ENCODE data around the gene SRGN.

Gene SRGN

DNA sequence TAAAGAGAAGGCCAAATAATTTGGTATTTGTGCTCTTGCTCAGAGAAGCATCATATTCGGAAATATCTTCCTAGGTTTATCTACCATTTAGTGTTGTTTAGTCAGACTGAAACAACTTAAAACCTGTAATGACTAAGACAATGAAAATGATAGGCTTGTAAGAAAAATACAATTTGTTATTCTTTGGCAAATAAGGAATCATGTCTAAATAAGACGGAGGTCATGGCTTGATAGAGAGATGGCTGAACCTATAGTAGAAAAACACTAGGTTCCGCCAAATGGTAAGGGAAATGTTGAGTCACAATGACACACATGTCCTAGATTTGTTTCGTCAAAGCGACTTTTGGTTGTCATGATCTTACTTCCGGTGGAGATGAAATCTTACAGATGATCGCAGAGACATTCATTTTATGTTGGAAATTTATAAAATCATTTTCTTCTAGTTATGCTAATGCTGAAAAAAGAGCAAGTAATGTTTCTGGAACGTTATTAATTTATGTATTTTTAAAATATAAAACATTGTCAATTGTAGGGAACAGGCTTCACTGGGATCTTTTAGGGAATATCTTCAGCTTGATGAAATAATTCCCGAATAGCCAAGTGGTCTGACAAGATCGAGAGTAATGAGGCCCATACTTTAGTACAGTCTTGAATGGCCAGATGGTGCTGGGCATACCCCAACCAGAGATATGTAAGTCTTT lies 1.0 kb downstream of the SRGN start:
- in situ Hi-C loops (cut with HindIII; ENCODE audit: low sequenced_read_pairs), result no loop called here

DNA sequence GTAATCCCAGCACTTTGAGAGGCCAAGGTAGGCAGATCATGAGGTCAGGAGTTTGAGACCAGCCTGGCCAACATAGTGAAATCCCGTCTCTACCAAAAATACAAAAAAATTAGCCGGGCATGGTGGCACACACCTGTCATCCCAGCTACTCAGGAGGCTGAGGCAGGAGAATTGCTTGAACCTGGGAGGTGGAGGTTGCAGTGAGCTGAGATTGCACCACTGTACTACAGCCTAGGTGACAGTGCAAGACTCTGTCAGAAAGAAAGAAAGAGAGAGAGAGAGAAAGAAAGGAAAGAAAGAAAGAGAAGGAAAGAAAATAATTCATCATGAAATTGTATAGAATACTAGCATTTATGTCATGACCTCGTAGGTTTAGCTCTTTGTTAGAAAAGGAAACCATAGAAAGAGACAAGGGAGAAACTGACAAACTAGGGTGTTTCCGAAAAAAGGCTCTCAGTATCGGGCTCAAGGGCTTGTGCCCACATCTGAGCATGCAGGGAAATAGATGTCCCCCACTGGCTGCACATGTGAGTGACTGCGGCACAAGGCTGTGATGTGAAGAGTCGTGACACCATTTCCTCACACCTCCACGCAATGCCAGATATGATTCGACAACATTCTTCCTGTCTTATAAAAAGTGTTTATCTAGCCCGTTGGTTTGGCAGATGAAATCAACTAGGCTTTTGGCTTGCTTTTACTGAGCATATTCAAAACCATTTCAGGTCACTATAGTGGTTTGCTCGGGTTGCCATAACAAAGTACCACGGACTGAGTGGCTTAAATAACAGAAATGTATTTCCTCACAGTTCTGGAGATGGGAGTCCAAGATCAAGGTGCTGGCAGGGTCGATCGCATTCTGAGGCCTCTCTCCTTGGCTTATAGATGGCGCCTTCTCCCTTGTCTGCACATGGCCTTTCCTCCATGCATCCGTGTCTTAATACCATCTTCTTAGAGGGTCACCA lies 2.0 kb downstream of the SRGN start:
- in situ Hi-C loops (cut with HindIII; ENCODE audit: low sequenced_read_pairs), result no loop called here

DNA sequence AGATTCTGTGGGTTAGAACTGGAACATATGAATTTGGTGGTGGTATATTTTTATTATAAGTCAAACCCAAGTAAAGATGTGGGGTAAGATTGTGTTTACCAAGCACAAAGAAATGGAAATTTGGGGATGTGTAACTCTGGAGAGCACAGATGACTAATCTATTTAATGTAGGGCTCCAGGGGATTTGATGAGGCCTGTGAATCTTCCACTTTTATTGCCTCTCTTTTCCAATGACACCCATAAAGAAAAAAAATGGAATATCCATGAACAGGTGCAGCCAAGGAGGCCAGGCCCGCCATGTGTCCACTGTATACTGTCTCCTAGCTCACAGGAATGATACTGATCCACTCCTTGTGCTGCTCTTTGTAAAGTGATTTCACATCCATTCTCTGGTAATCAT lies 2.8 kb downstream of the SRGN start:
- in situ Hi-C loops (cut with HindIII; ENCODE audit: low sequenced_read_pairs), result no loop called here

DNA sequence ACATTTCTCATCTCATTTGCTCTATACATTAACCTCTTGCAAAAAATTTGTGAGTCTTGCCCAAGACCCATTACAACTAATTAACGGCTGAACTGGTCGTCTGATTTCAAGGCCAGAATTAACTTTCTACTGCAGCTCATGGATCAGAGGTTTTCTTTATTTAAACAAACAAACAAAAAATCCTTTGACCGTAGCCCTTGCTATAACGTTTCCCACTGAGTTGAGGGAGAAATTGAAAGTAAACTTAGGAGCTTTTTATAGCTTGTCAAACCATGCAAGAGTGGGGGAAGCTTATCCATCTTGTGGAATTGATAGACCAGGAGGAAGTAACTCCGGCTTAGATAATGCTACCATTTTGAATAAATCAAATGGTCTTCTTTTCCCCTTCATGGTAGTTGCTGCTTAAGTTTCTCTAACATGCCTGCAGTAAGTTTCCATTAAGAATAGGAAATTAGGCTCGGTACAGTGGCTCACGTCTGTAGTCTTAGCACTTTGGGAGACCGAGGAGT lies 3.3 kb downstream of the SRGN start:
- in situ Hi-C loops (cut with HindIII; ENCODE audit: low sequenced_read_pairs), result no loop called here

DNA sequence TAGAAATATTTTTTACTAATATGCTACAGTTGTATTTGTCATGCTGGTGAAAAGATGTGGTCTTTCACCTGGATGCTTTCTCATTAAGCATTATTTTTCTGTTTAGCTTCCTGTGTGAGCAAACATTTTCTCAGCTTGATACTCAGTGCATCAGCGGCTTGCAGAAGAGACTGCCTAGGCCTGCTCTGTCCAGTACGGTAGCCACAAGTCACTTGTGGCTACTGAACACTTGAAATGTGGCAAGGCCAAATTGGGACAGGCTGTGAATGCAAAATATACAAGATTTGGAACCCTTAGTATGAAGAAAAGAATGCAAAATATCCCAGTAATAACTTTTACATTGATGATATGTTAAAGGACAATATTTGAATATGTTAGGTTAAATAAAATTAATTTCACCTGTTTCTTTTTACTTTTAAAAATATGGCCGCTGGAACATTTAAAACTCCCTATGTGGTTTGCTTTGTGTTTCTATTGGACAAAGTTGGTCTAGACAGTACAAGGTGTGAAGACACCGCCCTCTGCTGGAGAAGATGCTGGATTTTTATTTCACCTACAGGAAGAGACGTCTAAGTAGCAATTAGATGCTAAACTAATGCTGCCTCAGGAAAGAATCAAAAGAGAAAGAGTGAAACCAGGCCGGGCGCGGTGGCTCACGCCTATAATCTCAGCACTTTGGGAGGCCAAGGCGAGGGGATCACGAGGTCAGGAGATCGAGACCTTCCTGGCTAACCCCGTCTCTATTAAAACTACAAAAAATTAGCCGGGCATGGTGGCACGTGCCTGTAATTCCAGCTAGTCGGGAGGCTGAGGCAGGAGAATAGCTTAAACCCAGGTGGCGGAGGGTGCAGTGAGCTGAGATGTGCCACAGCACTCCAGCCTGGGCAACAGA lies 5.3 kb downstream of the SRGN start:
- in situ Hi-C loops (cut with HindIII; ENCODE audit: low sequenced_read_pairs), result no loop called here

DNA sequence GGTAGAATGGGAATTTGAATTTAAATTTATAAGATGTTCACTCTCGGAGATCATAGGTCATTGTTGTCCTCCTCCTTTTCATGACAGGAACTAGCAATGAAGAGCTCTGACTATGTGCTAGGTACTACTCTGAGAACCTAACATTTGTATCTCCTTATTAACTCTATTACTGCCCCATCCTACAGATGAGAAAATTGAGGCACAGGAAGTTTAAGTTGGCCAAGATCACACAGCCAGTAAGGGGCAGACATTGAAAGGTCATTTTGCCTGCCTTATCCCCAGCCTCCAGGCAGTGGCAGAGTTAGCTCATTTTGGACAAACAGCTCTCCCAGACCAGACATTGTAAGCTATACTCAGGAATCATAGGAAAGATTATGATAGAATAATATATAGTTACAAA lies 6.0 kb downstream of the SRGN start:
- in situ Hi-C loops (cut with HindIII; ENCODE audit: low sequenced_read_pairs), result no loop called here

DNA sequence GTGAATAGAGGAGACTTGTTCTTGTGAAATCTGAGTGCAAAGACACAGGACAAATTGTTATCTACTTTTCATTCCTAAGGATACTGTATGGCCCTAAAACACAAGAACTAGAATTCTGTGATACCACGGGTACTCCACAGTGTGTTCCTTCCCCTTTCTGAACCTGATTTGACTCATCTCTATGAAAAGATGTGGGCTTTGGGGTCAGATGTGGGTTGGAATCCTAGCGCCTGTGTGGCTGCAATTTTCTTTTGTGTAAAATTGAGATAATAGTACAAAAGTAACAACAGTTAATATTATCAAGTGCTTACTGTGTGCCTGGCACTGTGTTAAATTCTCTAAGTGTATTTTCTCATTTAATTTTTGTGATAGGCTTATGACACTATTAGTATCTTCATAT lies 8.1 kb downstream of the SRGN start:
- in situ Hi-C loops (cut with HindIII; ENCODE audit: low sequenced_read_pairs), result no loop called here

DNA sequence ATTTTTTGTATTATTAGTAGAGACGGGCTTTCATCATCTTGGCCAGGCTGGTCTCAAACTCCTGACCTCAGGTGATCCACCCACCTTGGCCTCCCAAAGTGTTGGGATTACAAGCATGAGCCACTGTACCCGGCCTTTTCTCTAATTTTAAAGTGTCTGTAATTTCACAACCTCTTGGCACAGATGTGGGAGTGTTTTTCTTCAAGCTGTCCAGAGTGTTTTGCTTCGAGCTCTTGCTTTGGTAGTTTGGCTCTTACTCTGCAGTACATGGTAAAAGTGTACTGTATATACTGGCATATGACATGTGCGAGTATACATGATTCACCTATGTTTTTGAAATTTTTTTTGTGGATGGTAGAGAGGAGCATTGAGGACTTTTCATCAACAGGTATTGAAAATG lies 9.8 kb downstream of the SRGN start:
- in situ Hi-C loops (cut with HindIII; ENCODE audit: low sequenced_read_pairs), result no loop called here

DNA sequence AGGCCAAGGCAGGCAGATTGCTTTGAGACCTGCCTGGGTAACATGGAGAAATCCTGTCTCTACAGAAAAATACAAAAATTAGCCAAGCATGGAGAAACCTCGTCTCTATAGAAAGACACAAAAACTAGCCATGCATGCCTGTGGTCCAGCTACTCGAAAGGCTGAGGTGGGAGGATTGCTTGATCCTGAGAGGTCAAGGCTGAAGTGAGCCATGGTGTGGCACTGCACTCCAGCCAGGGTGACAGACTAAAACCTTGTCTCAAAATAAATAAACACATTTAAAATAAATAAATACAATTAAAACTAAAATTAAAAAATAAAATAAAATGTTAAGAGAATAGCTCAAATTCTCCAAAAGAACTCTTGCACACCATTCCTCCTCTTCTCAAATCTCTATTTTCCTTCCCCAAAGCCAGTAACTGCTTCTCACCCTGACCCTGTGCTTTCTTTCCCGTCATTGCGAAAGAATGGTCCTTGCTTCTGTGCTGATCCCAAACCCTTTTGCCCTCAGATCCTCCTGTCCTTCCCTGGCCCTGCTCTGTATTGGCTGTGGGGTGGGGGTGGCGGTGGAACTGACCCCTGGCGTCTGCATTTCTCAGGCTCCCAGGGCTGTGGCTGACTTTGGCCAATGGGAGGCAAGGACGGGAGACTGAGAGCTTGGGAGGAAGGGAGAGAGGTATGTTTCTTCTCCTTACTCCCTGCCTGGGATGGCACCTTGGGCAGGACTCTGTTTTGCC lies 12.4 kb downstream of the SRGN start:
- in situ Hi-C loops (cut with HindIII; ENCODE audit: low sequenced_read_pairs), result no loop called here

DNA sequence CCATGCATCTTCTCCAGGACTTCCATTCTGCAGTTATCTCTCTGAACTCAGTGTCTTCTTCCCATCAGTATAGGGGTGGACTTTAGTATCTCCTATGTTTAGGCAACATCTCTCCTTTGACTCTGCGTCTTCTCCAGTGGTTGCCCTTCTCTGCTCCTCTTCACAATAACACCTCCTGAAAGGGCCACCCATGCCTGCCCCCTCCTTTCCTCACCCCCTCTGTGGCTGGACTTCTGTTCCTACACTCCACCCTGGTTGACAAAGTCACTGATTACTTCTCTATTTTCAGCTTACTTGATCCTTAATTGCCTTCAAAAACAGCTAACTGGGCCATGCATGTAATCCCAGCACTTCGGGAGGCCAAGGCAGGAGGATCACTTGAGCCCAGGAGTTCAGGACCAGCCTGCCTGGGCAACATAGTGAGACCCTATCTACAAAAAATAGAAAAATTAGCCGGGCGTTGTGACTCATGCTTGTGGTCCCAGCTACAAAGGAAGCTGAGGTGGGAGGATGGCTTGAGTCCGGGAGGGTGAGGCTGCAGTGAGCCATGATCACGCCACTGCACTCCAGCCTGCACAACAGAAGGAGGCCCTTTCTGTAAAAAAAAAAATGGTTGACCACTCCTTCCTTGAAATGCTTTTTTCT lies 13.7 kb downstream of the SRGN start:
- in situ Hi-C loops (cut with HindIII; ENCODE audit: low sequenced_read_pairs), result no loop called here

DNA sequence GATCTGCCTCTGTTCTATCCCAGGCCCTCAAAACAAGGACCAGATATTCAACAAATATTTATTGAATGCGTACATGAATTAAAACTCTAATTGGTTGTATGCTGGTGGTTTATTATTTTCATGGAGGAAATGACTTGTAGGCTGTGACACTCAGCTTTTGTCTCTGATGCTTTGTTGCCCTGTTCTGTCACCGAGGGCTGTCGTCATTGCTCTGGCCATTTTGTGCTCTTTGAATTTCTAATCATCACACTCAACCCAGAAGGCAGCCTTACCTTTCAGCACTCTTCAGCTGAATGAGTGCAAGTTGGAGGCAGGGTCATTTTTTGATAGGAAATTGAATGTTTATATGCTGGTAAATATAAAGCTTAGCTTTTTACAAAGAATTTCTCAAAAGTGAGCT lies 14.5 kb downstream of the SRGN start:
- in situ Hi-C loops (cut with HindIII; ENCODE audit: low sequenced_read_pairs), result no loop called here

DNA sequence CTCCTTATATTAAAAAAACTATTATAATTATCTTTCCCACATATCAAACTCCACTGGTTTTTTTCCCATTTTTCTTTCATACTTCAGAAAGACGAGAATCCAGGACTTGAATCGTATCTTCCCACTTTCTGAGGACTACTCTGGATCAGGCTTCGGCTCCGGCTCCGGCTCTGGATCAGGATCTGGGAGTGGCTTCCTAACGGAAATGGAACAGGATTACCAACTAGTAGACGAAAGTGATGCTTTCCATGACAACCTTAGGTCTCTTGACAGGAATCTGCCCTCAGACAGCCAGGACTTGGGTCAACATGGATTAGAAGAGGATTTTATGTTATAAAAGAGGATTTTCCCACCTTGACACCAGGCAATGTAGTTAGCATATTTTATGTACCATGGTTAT lies 15.9 kb downstream of the SRGN start:
- in situ Hi-C loops (cut with HindIII; ENCODE audit: low sequenced_read_pairs), result no loop called here

DNA sequence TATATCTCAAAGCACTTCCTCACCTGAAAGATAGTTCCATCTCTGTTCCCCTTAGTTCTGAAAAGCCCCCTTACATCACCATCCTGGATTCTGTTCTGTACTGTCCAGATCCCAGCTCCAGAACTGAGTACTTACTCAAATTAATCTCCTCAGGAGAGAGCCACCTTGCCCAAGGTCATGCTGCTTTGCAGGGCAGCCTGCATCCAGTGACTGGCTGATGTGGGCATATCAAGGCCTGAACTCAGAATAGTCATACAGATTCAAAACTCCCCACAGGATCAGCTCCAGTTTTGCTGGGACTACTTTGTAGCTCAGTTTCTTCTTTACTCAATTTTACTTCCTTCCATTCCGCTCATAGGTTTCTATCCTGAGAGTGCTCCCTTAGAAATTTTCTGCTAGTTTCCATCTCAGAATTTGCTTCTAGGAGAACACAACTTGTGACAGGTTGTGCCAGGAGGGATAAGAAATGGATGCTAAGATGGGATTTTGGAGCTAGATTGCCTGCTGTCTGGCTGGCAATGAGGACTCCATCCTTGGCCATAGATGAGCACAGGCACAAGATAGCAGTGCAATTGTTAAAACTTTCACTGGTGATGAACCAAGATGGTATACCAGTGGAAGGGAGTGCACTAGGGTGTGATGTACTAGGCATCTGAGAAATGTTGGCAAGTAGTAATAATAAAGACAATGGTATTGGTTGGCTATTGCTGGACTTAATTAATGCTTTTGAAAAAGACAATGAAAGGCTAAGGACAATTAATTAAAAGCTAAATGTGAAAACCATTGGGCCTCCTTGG lies 17.3 kb downstream of the SRGN start:
- in situ Hi-C loops (cut with HindIII; ENCODE audit: low sequenced_read_pairs), result no loop called here

DNA sequence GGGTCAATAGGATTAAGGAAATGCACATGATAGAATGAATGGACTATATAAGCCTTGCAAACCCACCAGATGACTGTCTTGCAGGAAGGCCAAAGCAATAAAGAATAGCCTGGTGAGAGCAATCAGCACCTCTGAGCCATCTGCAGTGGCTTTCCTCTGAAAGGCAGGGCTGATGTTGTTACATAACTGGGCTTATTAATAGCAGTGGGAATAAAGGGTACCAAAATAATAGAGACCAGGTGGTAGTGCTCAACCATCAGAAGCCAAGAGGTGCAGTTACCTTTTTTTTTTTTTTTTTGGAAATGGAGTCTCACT lies 19.2 kb downstream of the SRGN start:
- in situ Hi-C loops (cut with HindIII; ENCODE audit: low sequenced_read_pairs), result no loop called here

DNA sequence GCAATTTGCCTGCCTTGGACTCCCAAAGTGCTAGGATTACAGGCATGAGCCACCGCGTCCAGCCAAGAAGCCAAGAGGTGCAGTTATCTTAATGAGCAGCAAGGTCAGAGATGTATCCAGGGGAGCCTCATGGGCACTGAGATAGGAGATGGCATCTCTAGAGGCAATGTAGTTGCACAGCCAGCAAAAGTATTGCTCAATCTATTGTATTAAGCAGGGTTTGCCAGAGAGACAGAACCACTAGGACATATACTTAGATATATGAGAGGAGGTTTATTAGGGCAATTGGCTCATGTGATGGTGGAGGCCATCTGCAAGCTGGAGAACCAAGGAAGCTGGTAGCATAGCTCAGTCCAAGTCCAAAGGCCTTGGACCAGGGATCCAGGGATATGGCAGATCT lies 19.8 kb downstream of the SRGN start:
- in situ Hi-C loops (cut with HindIII; ENCODE audit: low sequenced_read_pairs), result no loop called here

DNA sequence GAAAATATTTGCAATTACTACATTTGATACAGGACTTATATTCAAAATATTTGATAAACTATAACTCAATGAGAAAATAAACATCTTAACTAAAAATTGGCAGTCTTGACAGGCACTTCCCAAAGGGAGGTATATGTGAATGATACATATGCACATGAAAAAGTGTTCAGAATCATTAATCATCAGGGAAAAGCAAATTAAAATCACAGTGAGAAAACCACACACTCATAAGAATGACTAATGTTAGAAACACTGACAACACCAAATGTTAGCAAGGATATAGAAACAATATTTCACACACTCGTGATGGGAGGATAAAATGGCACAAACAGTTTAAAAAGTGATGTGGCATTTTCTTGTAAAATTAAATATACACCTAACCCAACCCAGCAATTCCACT lies 32.0 kb downstream of the SRGN start:
- in situ Hi-C loops (cut with HindIII; ENCODE audit: low sequenced_read_pairs), result no loop called here

DNA sequence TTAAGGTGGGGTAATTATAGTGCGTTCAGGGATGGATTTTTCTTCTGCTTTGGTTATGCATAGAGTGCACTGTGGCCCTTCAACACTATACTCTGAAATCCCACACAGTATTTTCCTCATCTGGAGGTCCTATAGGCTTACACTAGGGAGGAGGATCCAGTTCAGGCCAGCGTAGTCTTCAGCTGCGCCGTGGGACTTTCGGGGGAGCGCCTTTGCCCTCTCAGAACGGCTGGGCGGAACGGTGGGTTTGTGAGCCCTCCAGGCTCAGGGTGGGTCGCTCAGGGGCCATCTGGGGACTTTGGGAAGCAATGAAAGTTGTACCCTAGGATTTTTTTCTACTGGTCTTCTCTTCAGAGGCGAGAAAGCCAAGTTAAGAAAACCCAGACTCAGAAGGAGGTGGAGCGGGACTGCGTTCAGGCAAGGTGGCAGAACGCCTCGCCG lies 35.4 kb downstream of the SRGN start:
- in situ Hi-C loops (cut with HindIII; ENCODE audit: low sequenced_read_pairs), result no loop called here

DNA sequence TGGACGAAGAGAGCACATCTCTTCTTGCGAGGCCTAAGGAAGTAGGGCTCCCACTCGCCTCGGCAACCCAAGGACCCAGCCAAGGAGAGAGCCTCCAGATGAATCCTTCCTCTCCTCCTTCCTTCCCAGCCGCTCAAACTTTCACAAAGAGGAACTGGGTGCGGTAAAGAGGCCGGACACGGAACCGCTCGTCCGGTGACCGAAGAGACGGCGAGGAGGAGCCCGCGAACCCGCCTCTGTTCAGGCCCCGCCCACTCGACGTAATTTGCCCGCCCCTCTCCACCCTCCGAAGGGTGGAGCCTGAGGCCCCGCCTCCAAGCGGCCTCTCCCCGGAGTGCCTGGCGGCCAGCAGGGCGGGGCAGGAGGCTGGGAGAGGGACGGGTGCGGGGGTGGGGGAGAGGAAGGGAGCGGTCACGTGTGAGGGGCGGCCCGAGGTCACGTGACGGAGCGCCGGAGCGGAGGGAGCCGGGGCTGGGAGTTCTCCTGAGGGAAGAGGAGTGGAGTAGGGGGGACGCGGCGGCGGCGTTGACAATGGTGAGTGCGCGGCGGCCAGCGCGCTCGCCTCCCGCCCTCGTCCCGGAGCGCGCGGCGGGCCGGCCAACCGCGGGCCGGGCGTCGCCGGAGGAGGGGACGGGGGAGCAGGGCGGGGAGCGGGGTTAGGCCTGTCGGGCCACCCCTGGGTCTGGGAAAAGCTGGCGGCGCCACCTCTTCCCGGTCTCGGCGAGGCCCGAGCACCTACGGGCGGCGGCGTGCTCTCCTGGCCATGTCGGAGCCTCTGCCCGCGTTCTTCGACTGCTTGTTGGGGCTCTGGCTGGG lies 36.1 kb downstream of the SRGN start, which contains the start of gene VPS26A:
VPS26A (plus strand) TSS at position 432 of the 816 bp plus-strand sequence; CDS start at position 532, 100 bp downstream.
- in situ Hi-C loops (cut with HindIII; ENCODE audit: low sequenced_read_pairs), result no loop called here

Data from DLD1 (cell line).